Uterus (tissue), 4 donors: Measurements from ENCODE around the gene AGRP. TPM values are rescaled to one million over a fixed set of nuclear protein-coding genes. Genes with fewer than 3 reads are reported as not detected.

Experiments
- DNase-seq, 2 donors: peaks; one replicate each; pipeline ENCODE4 v3.0.0-alpha.2; 2019 to 2020
- H3K27ac ChIP-seq, 2 donors: fragments of 200-600 bp; sonication (generic); 1 replicate in 1 of 2; 2 replicates in 1 of 2; pipeline ENCODE4 v1.5.1; 2016 to 2018
- H3K27me3 ChIP-seq, 2 donors: fragments of 200-600 bp; sonication (generic); one replicate each; pipeline ENCODE4 v1.5.1; 2018 to 2019; ENCODE audit warnings: control low read depth in 1 of 2
- H3K36me3 ChIP-seq, 2 donors: fragments of 200-600 bp; sonication (generic); one replicate each; pipeline ENCODE4 v1.5.1; 2019; ENCODE audit warnings: control low read depth in 1 of 2
- H3K4me1 ChIP-seq, 2 donors: fragments of 200-600 bp; sonication (generic); one replicate each; pipeline ENCODE4 v1.5.1; 2018 to 2019; ENCODE audit warnings: control low read depth in 1 of 2
- H3K4me3 ChIP-seq, 2 donors: fragments of 200-600 bp; sonication (generic); 1 replicate in 1 of 2; 2 replicates in 1 of 2; pipeline ENCODE4 v1.5.1; 2018 to 2019; ENCODE audit warnings: mild to moderate bottlenecking in 1 of 2
- H3K9me3 ChIP-seq, 2 donors: fragments of 200-600 bp; sonication (generic); one replicate each; pipeline ENCODE4 v1.5.1; 2019; ENCODE audit warnings: control low read depth in 1 of 2
- POLR2A ChIP-seq, 2 donors: fragments of 450-650 bp; IDR thresholded peaks; one replicate each; pipeline ENCODE4 v1.6.1; 2016; ENCODE audit warnings: antibody characterized with exemption in 2 of 2, mild to moderate bottlenecking in 1 of 2, moderate library complexity in 1 of 2
- intact Hi-C: fragments of 100-400 bp; cut with DNase I; formaldehyde crosslinking; loops from one replicate; pipeline ENCODE4 v1.15.1; 2023; ENCODE audit warnings: low total_unique reads
- total RNA-seq, 4 donors: library from RNA; depleted of rRNA in 3 of 4; stranded (reverse); fragments of >200 nt in 3 of 4; gene quantifications; one replicate each; pipeline versions ENCODE4 v1.1.0 to v1.2.4, GENCODE V29; 2014 to 2023
- TF ChIP-seq, protein P1 (sequence below), 4 experiments: fragments of 200-600 bp in 2 of 4; fragments of 450-650 bp in 2 of 4; sonication (generic) in 2 of 4; IDR thresholded peaks; one replicate each; pipeline ENCODE4 v1.5.1; 2016 to 2019; ENCODE audit warnings: antibody characterized with exemption in 4 of 4, mild to moderate bottlenecking in 2 of 4, moderate library complexity in 1 of 4
- donor health status: DM: yes; HTN: yes; CAD: no.

Gene AGRP
- total RNA-seq, 4 donors from 2014 or later, result not detected

DNA sequence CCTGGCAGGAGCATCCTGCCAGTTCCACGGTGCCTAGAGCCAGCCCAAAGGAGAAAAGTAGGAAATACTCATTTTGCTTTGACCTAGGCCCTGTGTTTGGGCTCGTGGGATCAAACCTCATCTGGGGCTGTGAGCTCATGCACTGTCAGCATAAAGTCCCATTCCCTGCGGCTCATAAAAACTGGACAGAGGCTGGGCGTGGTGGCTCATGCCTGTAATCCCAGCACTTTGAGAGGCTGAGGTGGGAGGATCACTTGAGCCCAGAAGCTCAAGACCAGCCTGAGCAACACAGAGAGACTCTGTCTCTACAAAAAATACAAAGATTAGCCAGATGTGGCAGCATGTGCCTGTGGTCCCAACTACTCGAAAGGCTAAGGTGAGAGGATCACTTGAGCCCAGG is 20.3 kb downstream of the AGRP start:
- Histone ChIP-seq H3K36me3 (no peaks in the 10 kb centered on the region), H3K4me1 (peaks cover 27 to 40% of the 10 kb centered on the region in 2 donors), H3K4me3 (no peak overlapping the region), H3K27me3 (no peaks in the 10 kb centered on the region), H3K27ac (peak overlapping the region; percentile 77 to 82), H3K9me3 (no peaks in the 10 kb centered on the region)
- no peak for TF ChIP-seq POLR2A (IDR thresholded peaks at IDR 0.05)
- TF ChIP-seq, protein P1, sequence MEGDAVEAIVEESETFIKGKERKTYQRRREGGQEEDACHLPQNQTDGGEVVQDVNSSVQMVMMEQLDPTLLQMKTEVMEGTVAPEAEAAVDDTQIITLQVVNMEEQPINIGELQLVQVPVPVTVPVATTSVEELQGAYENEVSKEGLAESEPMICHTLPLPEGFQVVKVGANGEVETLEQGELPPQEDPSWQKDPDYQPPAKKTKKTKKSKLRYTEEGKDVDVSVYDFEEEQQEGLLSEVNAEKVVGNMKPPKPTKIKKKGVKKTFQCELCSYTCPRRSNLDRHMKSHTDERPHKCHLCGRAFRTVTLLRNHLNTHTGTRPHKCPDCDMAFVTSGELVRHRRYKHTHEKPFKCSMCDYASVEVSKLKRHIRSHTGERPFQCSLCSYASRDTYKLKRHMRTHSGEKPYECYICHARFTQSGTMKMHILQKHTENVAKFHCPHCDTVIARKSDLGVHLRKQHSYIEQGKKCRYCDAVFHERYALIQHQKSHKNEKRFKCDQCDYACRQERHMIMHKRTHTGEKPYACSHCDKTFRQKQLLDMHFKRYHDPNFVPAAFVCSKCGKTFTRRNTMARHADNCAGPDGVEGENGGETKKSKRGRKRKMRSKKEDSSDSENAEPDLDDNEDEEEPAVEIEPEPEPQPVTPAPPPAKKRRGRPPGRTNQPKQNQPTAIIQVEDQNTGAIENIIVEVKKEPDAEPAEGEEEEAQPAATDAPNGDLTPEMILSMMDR (IDR thresholded peaks at IDR 0.05), result no peak
- DNase-seq, result no peak
- intact Hi-C loops, result loop anchor here (5.0 kb wide), 1 partner anchor 36 kb away; no protein-coding TSS in a partner anchor

DNA sequence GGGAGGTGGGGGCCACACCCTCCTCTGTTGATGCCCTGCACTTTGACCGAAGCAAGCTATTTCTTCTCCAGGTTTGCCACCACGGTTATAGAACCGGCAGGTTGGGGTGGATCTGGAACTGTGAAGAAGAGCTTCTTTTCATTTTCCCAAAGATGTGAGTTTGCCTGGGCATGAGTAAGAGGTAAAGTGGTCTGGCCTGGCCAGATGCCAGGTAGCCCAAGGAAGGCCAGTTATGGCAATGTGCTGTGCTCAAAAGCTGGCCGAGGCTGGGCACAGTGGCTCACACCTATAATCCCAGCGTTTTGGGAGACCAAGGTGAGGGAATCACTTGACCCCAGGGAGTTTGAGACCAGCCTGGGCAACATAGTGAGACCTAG is 21.1 kb downstream of the AGRP start:
- no peak for DNase-seq
- Histone ChIP-seq H3K9me3 (no peaks in the 10 kb centered on the region), H3K4me1 (peaks cover 33 to 47% of the 10 kb centered on the region in 2 donors), H3K27me3 (no peaks in the 10 kb centered on the region), H3K36me3 (no peaks in the 10 kb centered on the region), H3K4me3 (no peak overlapping the region), H3K27ac (peak overlapping the region; percentile 77 to 82)
- TF ChIP-seq, protein P1 (IDR thresholded peaks at IDR 0.05), result no peak
- intact Hi-C loops, result loop anchor here (5.0 kb wide), 1 partner anchor 35 kb away; no protein-coding TSS in a partner anchor

DNA sequence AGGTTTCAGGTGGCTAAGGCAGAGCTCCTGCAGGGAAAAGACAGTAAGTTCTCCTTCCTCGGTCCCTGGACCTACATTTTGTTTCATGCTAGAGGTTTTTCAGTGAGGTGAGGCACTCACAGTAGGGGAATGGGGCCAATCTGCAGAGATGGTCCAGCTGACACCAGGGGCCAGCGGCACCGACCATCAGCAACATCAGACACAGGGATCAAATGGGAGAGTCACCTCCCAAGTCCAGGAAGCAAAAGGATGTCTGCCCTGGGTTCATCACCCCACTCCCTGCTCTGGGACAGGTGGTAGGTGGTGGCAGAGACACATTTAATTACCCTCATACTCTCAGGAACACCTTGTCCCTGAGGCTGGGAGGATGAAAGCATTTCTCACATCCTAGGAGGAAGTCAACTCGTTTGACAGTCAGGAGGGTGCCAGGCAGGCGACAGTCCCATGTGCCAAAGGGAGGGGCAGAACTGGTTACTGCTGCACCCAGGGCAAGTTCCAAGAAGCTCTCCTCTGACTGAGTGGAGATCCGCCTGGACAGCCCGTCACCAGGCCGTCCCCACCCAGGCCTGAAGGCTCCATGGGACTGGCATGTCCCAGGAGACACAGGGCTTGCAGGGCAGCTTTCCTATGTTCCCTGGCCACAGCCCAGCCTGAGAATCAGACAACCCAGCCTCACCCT is 21.6 kb downstream of the AGRP start:
- no peaks in the 10 kb centered on the region for H3K9me3 ChIP-seq
- H3K4me1 ChIP-seq, result peaks cover 38 to 51% of the 10 kb centered on the region in 2 donors
- no peaks in the 10 kb centered on the region for H3K27me3 ChIP-seq
- intact Hi-C loops, result loop anchor here (5.0 kb wide), 1 partner anchor 34 kb away; no protein-coding TSS in a partner anchor
- TF ChIP-seq POLR2A (IDR thresholded peaks at IDR 0.05), result no peak
- TF ChIP-seq, protein P1 (IDR thresholded peaks at IDR 0.05), result no peak
- no peaks in the 10 kb centered on the region for H3K36me3 ChIP-seq
- DNase-seq, result no peak
- H3K27ac ChIP-seq, result peak overlapping the region; percentile 77 to 82
- no peak overlapping the region for H3K4me3 ChIP-seq

DNA sequence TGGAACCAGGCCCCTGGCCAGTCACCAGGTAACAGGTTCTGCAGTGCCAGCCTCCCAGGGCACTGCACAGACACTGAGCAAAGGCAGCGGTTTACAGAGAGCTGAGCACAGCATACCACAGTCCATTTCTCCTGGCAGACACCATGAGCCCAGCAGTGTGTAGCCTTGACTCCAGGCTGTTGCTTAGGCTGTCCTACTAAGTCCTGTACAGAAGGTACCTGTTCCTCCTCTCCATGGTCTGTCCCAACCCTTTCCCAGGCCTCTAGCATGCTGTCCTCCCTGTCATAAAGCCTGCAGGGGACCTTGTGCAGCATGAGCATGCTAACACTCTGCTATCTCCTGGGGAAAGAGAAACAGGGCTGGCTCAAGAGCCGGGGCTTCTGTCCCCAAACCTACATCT is 22.4 kb downstream of the AGRP start:
- Histone ChIP-seq H3K4me1 (peaks cover 43 to 51% of the 10 kb centered on the region in 2 donors), H3K4me3 (no peak overlapping the region), H3K36me3 (no peaks in the 10 kb centered on the region), H3K27ac (peak overlapping the region; percentile 77 to 82), H3K27me3 (no peaks in the 10 kb centered on the region), H3K9me3 (no peaks in the 10 kb centered on the region)
- no peak for DNase-seq
- intact Hi-C loops, result loop anchor here (5.0 kb wide), 1 partner anchor 34 kb away; no protein-coding TSS in a partner anchor
- TF ChIP-seq POLR2A (IDR thresholded peaks at IDR 0.05), result no peak
- TF ChIP-seq, protein P1 (IDR thresholded peaks at IDR 0.05), result no peak

DNA sequence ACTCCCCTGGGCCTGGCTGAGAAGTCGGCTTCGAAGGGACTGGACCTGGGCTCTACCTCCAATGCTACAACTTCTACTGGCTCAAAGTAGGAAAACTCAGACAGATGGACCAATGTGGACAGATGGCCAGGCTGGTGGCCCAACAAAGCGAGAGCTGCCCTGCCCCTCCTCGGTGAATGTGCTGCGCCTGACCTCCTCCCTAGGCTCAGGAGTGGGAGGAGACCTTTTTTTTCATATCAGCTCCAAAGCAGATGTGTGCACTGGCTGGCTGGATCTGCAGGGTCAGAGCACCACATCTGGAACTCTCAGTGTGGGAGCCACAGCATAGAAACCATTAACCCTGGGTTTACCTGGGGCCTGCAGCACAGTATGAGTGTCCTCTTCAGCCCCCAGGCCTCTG is 23.2 kb downstream of the AGRP start:
- H3K4me3 ChIP-seq, result no peak overlapping the region
- H3K27ac ChIP-seq, result peak overlapping the region; percentile 77 to 82
- H3K9me3 ChIP-seq, result no peaks in the 10 kb centered on the region
- TF ChIP-seq, protein P1 (IDR thresholded peaks at IDR 0.05), result no peak
- no peak for TF ChIP-seq POLR2A (IDR thresholded peaks at IDR 0.05)
- H3K4me1 ChIP-seq, result peaks cover 38 to 46% of the 10 kb centered on the region in 2 donors
- H3K36me3 ChIP-seq, result no peaks in the 10 kb centered on the region
- peak in 1 of 2 donors; percentile 60 for DNase-seq
- H3K27me3 ChIP-seq, result no peaks in the 10 kb centered on the region
- intact Hi-C loops, result loop anchor here (5.0 kb wide), 1 partner anchor 33 kb away; no protein-coding TSS in a partner anchor
